ENCODE results near the gene NHERF1.

The NHERF1 gene

DNA sequence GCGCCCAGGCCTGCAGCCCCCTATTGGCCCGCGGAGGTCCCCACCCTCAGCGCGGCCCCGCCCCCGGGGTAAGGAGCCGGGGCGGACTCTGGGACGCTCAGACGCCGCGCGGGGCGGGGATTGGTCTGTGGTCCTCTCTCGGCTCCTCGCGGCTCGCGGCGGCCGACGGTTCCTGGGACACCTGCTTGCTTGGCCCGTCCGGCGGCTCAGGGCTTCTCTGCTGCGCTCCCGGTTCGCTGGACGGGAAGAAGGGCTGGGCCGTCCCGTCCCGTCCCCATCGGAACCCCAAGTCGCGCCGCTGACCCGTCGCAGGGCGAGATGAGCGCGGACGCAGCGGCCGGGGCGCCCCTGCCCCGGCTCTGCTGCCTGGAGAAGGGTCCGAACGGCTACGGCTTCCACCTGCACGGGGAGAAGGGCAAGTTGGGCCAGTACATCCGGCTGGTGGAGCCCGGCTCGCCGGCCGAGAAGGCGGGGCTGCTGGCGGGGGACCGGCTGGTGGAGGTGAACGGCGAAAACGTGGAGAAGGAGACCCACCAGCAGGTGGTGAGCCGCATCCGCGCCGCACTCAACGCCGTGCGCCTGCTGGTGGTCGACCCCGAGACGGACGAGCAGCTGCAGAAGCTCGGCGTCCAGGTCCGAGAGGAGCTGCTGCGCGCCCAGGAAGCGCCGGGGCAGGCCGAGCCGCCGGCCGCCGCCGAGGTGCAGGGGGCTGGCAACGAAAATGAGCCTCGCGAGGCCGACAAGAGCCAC, at the start of gene NHERF1:
Gene NHERF1 (plus strand): TSS at position 100 of the 750 bp plus-strand sequence. CDS start 219 bp downstream, at position 319.
- peak; percentile 87 for DNase-seq (ENCODE audit: low read depth)

DNA sequence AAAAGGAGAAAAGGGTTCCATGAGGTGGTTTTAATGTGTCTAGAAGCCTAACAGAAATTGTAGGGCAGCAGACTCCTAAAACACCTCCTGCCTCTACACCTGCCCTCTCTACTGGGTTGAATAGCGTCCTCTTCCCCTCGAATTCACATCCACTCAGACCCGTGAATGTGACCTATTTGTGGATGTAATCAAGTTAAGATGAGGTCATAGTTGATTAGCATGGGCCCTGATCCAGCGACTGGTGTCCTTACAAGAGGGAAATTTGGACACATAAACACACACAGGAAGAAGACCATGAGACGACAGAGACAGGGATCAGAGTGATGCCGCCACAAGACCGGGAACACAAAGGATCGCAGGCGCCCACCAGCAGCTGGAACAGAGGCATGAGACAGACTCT, 49.2 kb upstream of the NHERF1 start:
- DNase-seq (ENCODE audit: low read depth): no peak

DNA sequence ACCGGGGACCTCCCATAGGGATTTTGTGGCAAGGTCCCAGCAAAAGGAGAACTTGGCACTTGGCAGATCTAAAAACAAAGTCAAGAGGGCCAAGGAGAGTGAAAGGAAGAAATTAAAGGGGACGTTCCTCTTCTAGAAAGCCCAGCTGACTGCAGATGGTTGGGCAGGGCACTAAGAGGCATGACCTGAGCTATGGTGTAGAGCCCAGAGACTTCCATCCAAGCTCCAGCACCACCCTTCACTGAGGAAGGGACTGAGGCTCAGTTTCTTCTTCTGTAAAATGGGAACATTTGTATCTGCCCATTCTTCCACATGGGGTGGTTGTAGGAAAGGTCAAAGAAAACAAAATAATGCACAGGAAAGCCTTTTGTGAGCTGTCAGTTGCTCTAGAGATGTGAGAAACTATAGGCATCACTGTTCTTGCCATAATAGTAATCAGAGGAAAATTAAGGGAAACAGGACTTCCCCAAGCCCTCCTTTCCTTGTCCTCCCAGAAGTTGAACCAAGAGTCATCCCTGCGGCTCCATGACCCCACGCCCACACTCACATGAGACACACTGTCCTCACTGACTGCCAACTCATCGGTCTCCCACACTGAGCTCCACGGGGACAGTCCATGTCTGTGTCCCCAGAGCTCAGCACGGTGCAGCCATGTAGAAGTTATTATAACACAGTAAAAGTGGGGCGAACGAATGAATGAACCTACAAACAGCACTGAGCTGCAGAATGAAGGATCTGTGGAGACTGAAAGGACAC, 46.1 kb upstream of the NHERF1 start:
- no peak for DNase-seq (ENCODE audit: low read depth)

DNA sequence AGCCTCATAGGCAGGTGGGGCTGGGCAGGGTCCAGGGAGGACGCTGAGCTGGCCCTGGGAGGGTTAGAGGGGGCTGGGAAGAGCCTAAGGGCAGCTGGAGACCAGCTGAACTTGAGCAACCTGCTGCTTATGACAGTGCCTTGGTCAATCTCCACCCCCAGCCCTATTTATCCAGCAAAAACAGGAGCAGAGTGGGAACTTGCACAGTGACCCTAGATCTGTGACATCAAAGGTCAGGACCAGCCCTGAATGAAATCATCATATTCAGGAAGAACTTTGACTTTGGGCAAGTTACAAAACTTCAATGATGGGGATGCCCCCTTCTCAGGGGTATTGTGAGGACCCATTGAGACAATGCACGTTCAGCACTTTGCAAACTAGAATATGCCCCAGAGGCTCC, 45.1 kb upstream of the NHERF1 start:
- no peak for DNase-seq (ENCODE audit: low read depth)

DNA sequence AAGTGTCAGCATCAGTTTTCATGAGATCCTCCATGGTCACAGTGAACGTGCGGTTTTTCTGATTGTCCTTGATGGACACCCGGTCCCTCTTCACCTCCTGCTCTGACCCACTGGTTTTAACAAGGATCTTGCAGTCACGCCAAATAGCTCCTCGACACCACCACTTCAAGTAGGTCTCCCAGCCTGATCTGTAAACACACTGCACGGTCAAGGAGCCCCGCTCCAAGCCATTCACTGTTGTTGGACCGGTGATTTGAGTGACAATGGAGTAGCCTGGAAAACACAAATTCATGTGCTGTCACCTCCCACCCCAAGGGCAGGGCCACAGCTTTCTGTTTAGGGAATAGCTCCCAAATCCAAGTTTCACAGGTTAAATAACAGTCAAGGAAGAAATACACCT, 43.9 kb upstream of the NHERF1 start:
- DNase-seq (ENCODE audit: low read depth): no peak

DNA sequence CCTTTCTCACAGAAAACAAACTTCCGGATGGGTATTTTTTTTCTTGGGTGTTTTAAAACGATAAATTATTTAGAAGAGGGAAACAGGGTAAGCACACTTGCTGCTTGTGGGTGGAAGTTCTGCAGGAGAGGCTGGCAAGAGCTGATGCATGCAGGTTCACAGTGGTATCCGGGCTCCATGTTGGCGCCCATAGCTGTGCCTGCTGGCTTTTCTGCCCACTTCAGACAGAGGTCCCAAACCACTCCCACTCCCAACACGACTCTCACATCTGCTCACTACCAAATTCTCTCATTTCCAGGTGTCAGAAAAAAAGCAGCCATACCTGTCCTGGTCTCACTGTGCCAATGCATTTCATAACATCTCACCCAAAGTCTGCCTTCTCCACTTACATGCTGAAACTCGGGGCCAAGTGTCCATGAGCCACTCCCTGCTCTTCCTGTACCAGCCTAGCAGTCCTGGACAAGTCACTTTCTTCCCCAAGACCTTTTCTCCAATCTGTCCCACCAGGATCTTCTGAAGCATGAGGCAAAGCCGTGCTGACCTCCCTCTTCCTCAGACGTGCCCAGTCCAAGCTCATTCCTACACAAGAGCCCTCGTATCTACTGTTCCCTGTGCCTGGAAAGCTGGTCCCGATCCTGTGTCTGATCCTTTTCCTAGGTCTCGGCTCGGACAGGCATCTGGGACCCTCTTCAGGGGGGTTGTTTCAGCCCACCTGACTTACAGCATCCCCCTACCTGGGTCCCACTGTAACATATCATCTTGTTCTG, 37.2 kb upstream of the NHERF1 start:
- DNase-seq (ENCODE audit: low read depth): no peak

DNA sequence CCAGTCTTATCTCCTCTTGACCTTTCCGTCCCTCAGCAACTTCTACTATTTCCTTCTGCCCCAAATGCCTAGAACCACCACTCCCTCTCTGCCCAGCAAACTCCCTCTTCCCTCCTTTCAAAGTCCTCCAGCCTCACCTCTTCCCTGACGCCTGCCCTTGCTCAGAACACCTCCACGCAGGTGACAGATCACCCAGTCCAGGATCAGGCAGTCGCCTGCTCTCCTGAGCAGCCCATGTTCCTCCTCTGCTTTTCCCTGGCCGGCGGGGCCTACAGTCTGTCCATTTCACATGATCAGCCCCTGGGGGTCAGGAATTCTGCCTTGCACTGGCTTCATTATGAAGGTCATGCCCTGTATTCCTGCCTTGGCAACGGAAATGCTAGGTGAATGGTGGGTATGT, 36.1 kb upstream of the NHERF1 start:
- DNase-seq (ENCODE audit: low read depth): no peak

DNA sequence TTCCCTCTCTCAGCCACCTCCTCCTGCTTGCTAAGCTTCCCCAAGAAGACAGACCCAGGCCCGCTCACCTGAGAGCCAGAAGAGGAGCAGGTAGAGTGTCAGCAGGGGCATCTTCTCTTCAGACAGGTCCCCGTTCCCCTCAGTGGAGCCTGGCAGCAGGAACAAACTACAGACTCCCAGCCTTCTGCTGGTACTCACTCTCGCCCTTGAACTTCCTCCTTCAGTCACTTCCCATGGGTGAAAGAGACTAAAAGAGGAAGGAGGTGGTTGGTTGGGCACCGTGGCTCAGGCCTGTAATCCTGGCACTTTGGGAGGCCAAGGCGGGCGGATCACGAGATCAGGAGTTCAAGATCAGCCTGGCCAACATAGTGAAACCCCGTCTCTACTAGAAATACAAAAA, 35.7 kb upstream of the NHERF1 start, which contains the start of gene CD300LF:
Gene CD300LF (minus strand): TSS at position 168 of the 400 bp plus-strand sequence. CDS start 57 bp downstream, at position 111.
- DNase-seq (ENCODE audit: low read depth): no peak

DNA sequence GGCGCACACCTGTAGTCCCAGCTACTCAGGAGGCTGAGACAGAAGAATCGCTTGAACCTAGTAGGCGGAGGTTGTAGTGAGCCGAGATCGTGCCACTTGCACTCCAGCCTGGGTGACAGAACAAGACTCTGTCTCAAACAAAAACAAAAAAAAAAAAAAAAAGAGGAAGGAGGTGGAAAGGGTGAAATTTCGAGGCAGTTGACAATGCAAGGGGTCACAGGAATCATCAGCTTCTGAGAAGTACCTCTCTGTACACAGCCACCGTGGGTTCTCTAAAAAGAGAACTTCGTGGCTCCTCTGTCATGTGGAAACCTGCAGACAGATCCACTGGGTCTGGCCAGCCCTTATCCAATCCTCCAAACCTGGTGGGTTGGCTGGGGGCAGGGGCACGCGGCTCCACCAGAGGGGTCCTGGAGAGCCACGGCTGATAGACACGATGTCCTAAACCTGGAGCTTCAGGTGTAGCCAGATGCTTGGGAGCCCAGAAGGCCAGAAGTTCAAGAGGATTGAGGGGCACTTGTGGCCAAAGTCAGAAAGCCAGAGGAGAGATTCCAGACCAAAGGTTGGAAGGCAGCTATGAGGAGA, 35.2 kb upstream of the NHERF1 start:
- DNase-seq (ENCODE audit: low read depth): no peak

DNA sequence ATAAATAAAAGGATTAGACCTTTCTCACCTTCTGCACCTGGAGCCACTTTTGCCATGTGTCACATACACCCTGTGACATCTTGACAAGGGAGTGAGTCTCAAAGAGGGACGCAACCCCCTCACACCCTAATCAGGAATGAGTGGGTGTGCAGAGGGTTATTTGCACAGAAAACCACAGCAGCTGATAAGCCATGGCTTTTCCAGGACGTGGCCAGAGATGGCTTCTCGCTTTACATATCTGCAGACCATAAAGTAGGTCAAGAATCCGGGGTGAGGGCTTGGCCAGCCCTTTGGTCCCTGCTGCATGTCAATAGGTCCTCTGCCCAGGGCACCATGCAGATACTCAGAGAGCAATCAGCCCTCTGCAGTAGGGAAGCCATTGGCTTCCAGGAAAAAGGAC, 33.3 kb upstream of the NHERF1 start:
- DNase-seq (ENCODE audit: low read depth): no peak

DNA sequence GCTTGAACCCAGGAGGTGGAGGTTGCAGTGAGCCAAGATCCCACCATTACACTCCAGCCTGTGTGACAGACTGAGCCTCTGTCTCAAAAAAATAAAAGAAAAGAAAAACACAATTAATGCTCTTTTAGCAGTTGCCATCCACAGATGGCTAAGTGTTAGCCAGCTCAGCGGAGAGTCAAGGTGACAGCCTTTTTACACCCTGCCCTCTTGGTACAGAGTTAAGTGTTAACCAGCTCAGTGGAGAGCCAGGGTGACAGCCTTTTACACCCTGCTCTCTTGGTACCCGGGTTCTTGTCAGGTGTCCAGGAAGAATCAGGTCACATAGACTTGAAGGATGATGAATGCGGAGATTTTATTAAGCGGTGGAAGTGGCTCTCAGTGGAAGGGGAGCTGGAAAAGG, 27.9 kb upstream of the NHERF1 start:
- DNase-seq (ENCODE audit: low read depth): no peak

DNA sequence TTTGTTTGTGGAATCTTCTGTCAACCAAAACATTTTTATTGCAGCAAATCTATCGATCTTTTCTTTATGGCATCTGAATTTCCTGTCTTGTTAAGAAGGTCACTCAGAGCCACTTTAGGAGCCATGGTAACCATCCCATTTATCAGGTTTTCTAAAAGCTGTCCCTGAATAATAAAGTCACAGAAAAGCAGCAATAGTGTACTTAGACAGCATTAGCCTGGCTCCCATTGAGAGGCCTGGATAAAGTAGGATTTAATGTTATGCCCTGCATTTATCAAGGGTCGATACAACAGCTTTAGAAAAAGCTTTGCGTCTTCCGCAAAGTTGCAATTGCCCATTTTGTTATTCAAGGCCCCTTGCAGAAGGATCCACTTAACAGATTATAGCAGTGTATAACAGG, 25.6 kb upstream of the NHERF1 start:
- no peak for DNase-seq (ENCODE audit: low read depth)

DNA sequence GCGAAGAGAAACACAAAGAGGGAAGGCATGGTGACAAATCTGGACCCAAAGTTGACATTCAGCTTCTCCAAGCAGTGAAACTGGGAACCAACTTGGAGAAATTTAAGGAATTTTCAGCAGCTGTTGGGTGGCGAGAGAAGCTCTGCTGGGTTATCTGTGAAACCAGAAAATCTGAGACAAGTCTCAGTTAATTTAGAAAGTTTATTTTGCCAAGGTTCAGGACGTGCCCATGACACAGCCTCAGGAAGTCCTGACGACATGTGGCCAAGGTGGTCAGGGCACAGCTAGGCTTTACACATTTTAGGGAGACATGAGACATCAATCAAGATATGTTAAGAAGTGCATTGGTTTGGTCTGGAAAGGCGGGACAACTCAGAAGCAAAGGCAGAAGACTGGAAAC, 24.5 kb upstream of the NHERF1 start:
- no peak for DNase-seq (ENCODE audit: low read depth)

DNA sequence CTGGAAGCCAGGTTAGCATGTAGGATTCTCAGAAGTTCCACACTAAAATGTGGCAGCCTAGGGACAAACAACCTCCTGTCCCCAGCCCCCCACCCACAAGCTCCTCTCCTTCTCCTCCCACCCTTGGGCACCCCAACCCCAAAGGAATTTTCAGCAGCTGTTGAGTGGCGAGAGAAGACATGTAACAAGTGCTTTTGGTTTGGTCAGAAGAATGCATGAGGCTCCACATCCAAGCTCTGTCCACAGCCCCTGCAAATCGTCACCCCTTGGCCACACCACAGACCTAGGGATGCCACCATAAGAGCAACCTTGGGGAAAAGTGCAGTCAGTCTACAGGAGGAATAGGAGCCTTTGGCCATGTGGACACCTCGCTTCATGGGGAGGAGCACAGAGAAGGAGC, 23.3 kb upstream of the NHERF1 start:
- no peak for DNase-seq (ENCODE audit: low read depth)

DNA sequence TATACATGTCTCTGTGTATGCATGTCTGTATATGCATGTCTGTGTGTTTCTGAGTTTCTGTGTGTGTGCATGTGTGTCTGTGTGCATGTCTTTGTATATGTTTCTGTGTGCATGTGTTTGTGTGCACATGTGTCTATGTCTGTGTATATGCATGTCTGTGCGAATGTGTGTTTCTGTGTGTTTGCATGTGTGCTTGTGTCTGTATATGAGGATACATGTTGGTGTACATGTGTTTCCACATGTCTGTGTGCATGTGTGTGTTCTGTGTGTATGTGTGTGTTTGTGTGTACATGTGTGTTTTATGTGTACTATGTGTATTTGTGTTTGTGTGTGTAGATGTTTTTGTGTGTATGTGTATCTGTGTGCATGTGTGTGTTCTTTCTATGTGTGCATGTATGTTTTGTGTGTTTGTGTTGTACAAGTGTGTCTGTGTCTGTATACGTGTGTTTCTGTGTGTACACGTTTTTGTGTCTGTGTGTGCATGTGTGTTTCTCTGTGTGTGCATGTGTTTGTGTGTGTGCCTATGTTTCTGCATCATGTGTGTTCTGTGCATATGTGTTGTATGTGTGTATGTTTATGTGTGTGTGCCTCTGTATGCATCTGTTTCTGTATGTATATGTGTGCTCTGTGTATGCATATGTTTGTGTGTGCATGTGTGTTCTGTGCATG, 20.3 kb upstream of the NHERF1 start:
- no peak for DNase-seq (ENCODE audit: low read depth)

DNA sequence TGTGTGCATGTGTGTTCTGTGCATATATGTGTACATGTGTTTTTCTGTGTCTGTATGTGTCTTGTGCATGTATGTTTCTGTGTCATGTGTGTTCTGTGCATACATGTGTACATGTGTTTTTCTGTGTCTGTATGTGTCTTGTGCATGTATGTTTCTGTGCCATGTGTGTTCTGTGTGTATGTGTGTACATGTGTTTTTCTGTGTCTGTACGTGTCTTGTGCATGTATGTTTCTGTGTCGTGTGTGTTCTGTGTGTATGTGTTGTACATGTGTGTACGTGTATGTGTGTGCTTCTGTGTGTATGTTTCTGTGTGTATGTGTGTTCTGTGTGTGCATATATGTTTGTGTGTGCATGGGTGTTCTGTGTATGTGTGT, 19.7 kb upstream of the NHERF1 start:
- no peak for DNase-seq (ENCODE audit: low read depth)

DNA sequence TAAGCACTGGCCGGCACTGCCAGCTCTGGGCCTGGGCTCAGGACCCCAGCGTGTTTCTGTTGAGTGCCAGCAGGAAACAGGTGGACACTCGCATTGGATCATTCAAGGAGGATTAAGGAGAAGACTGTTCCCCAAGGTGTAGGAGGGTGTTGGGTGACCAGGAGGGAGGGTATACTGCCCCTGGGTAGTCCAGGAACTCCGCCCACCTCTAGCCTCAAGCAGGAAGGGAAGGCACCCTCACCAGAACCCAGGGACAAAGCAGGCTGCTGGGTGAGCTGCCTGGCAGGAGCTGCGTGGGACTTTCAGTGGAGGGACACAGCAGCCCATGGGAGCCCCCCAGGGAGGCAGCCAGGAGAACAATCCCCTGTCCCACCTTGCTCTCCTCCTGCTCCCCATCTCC, 19.1 kb upstream of the NHERF1 start:
- no peak for DNase-seq (ENCODE audit: low read depth)

DNA sequence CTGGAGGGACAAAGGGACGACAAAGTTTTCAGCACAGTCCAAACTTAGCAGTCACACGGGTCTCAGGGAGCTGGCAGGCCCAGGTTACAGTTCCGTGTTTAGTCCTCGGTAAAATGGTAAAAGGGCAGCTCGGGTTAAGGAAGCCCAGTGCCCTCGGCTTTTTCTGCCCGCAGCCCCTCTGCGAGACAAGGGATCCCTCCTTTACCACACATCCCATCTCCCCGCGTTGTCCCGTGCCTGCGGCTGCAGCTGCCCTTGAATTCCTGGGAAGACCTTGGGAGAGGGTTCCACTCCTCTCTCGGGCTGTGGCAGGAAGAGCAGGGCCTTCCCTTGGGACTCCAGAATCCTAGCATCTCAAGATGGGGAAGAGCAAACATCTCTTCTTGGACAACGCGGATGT, 18.6 kb upstream of the NHERF1 start:
- no peak for DNase-seq (ENCODE audit: low read depth)

DNA sequence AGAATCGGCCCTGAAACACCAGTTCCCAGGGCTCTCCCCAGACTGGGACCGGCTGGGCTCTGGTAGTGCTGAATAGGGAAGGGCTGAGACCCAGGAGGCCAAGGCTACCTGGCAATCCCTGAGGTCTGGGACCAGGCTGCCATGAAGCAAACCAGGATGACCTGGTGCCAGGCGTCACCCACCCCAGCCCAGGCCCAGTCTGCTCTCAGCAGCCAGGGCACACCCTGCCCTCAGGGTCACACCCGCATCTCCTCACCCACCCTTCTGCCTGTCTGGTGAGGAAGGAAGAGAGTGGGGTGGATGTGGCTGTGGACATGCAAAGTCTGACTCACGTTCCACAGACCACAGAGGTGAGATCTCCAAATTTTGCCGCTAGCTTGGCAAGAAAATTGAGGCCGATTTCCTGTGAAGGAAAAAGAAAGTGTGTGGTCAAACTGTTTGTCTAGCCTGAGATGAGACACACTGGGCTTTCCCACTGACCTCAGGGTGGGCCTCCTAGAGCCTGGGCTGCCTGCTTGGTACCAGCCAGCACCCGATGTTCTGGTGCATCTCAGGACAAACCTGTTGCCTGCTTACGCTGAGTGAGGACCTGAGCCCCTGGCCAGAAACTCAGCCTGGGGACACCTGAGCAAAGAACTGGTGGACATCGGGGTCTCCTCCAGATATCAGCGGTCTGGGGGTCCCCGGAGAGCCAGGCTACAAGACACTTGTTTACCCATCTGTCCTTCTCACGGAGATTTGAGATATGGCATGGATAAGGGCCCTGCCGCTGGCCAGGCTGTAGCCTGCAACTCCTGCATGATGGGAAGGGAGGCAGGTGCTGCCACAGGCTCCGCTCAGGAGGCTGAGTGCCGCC, 17.7 kb upstream of the NHERF1 start:
- DNase-seq (ENCODE audit: low read depth): no peak

DNA sequence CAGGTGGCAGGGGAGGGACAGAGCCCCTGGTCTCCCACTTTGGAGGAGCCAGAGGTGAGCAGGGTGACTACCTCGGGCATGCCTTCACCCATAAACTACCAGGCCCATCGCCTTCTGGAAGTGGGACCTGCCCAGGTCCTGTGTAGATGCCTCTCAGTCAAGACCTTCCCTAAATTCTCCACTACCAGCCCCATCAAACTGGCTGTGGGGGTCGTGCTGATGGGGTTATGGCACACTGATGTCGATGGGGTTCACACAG, 17.2 kb upstream of the NHERF1 start:
- no peak for DNase-seq (ENCODE audit: low read depth)

Measured in GM04504 (cell line).